Duodenal mucosa (tissue), 2 donors: Measurements from ENCODE around the gene CDH13.

Experiments
- H3K27ac ChIP-seq: one replicate; pipeline ENCODE4 v1.7.0; 2013; ENCODE audit warnings: low read depth, low read length
- H3K27me3 ChIP-seq, 2 donors: one replicate each; pipeline ENCODE4 v1.7.0; 2013; ENCODE audit warnings: low read length in 2 of 2, control low read depth in 1 of 2; ENCODE audit not compliant: insufficient read depth in 2 of 2, control insufficient read depth in 1 of 2
- H3K36me3 ChIP-seq, 2 donors: one replicate each; pipeline ENCODE4 v1.7.0; 2013; ENCODE audit warnings: low read length in 2 of 2, control low read depth in 1 of 2; ENCODE audit not compliant: insufficient read depth in 2 of 2, control insufficient read depth in 1 of 2
- H3K4me1 ChIP-seq, 2 donors: one replicate each; pipeline ENCODE4 v1.7.0; 2013; ENCODE audit warnings: low read length in 2 of 2, control low read depth in 1 of 2; ENCODE audit not compliant: insufficient read depth in 2 of 2, control insufficient read depth in 1 of 2
- H3K4me3 ChIP-seq, 2 donors: one replicate each; pipeline ENCODE4 v1.7.0; 2013; ENCODE audit warnings: low read length in 2 of 2, low read depth in 1 of 2
- H3K9ac ChIP-seq, 2 donors: one replicate each; pipeline ENCODE4 v1.7.0; 2013; ENCODE audit warnings: low read length in 2 of 2, low read depth in 1 of 2
- H3K9me3 ChIP-seq, 2 donors: one replicate each; pipeline ENCODE4 v1.7.0; 2013; ENCODE audit warnings: low read length in 2 of 2, control low read depth in 1 of 2; ENCODE audit not compliant: control insufficient read depth in 1 of 2

The CDH13 gene

GRCh38 chr16:83833921-83834320 lies 1207.2 kb downstream of the CDH13 start:
- Histone ChIP-seq H3K9ac (no peak overlapping the region), H3K36me3 (no peaks in the 10 kb centered on the region), H3K27ac (no peak overlapping the region), H3K9me3 (no peaks in the 10 kb centered on the region), H3K4me3 (no peak overlapping the region), H3K27me3 (no peaks in the 10 kb centered on the region), H3K4me1 (no peaks in the 10 kb centered on the region)

- no peaks in the 10 kb centered on the region for H3K27me3 ChIP-seq
- no peaks in the 10 kb centered on the region for H3K9me3 ChIP-seq
- no peak overlapping the region for H3K9ac ChIP-seq
- no peaks in the 10 kb centered on the region for H3K4me1 ChIP-seq
- H3K27ac ChIP-seq = no peak overlapping the region
- H3K36me3 ChIP-seq = no peaks in the 10 kb centered on the region
- H3K4me3 ChIP-seq = no peak overlapping the region
These were observed 1209.1 kb downstream of the CDH13 start for GRCh38 chr16:83835586-83836566.

- Histone ChIP-seq H3K9ac (no peak overlapping the region), H3K36me3 (no peaks in the 10 kb centered on the region), H3K4me3 (no peak overlapping the region), H3K27ac (no peak overlapping the region), H3K9me3 (no peaks in the 10 kb centered on the region), H3K27me3 (no peaks in the 10 kb centered on the region), H3K4me1 (no peaks in the 10 kb centered on the region)
These were observed 1210.8 kb downstream of the CDH13 start for GRCh38 chr16:83837566-83837965.

- no peaks in the 10 kb centered on the region for H3K36me3 ChIP-seq
- peaks cover 0 to 3% of the 10 kb centered on the region in 2 donors for H3K4me1 ChIP-seq
- no peaks in the 10 kb centered on the region for H3K27me3 ChIP-seq
- H3K9me3 ChIP-seq = no peaks in the 10 kb centered on the region
- no peak overlapping the region for H3K4me3 ChIP-seq
- no peak overlapping the region for H3K27ac ChIP-seq
- H3K9ac ChIP-seq = no peak overlapping the region
These were observed 1211.4 kb downstream of the CDH13 start for GRCh38 chr16:83838151-83838550.

GRCh38 chr16:83839561-83839960 lies 1212.8 kb downstream of the CDH13 start:
- Histone ChIP-seq H3K36me3 (no peaks in the 10 kb centered on the region), H3K27me3 (no peaks in the 10 kb centered on the region), H3K4me3 (no peak overlapping the region), H3K9ac (no peak overlapping the region), H3K27ac (no peak overlapping the region), H3K9me3 (no peaks in the 10 kb centered on the region), H3K4me1 (peaks cover 0 to 5% of the 10 kb centered on the region in 2 donors)

- no peak overlapping the region for H3K9ac ChIP-seq
- no peaks in the 10 kb centered on the region for H3K27me3 ChIP-seq
- peaks cover 0 to 5% of the 10 kb centered on the region in 2 donors for H3K4me1 ChIP-seq
- H3K4me3 ChIP-seq = no peak overlapping the region
- H3K27ac ChIP-seq = no peak overlapping the region
- H3K9me3 ChIP-seq = no peaks in the 10 kb centered on the region
- H3K36me3 ChIP-seq = no peaks in the 10 kb centered on the region
These were observed 1213.4 kb downstream of the CDH13 start for GRCh38 chr16:83840060-83840617.

- Histone ChIP-seq H3K27me3 (no peaks in the 10 kb centered on the region), H3K36me3 (no peaks in the 10 kb centered on the region), H3K4me1 (peaks cover 0 to 5% of the 10 kb centered on the region in 2 donors), H3K4me3 (no peak overlapping the region), H3K27ac (no peak overlapping the region), H3K9ac (no peak overlapping the region), H3K9me3 (no peaks in the 10 kb centered on the region)
These were observed 1215.5 kb downstream of the CDH13 start for GRCh38 chr16:83842291-83842690.

GRCh38 chr16:83842756-83843507 lies 1216.2 kb downstream of the CDH13 start:
- Histone ChIP-seq H3K27me3 (no peaks in the 10 kb centered on the region), H3K4me1 (peaks cover 0 to 5% of the 10 kb centered on the region in 2 donors), H3K9me3 (no peaks in the 10 kb centered on the region), H3K27ac (no peak overlapping the region), H3K9ac (no peak overlapping the region), H3K4me3 (no peak overlapping the region), H3K36me3 (no peaks in the 10 kb centered on the region)

- Histone ChIP-seq H3K9me3 (no peaks in the 10 kb centered on the region), H3K4me3 (no peak overlapping the region), H3K27ac (no peak overlapping the region)
These were observed 1216.9 kb downstream of the CDH13 start for GRCh38 chr16:83843657-83844056.

GRCh38 chr16:83845263-83845662 lies 1218.5 kb downstream of the CDH13 start:
- peaks cover 0 to 5% of the 10 kb centered on the region in 2 donors for H3K4me1 ChIP-seq
- no peaks in the 10 kb centered on the region for H3K27me3 ChIP-seq
- no peaks in the 10 kb centered on the region for H3K9me3 ChIP-seq
- H3K27ac ChIP-seq = no peak overlapping the region
- H3K9ac ChIP-seq = no peak overlapping the region
- no peak overlapping the region for H3K4me3 ChIP-seq
- H3K36me3 ChIP-seq = no peaks in the 10 kb centered on the region

More at GRCh38 chr16:83843657-83844056, 1216.9 kb downstream of the CDH13 start:
- Histone ChIP-seq H3K36me3 (no peaks in the 10 kb centered on the region), H3K9ac (no peak overlapping the region), H3K27me3 (no peaks in the 10 kb centered on the region), H3K4me1 (peaks cover 0 to 5% of the 10 kb centered on the region in 2 donors)
